HCT116 (cell line): ENCODE data around the gene ERCC6. TPM values are rescaled to one million over a fixed set of nuclear protein-coding genes. Genes with fewer than 3 reads are reported as not detected.

Experiments used
- ATAC-seq: fragments of 200-7000 bp; cut with Tn5 transposase; 2 replicates; pipeline ENCODE4 v1.9.1; 2020; ENCODE audit warnings: mild to moderate bottlenecking, moderate library complexity
- BruUV-seq: library from RNA; stranded (reverse); fragments of 400-500 nt; replicated peaks from 2 replicates; lab custom pipeline; 2021; lab: Mats Ljungman, UMichigan
- CTCF ChIA-PET: fragments of 300-600 bp; sonication (Branson Sonifier 250); formaldehyde crosslinking; loops from one replicate; lab custom pipeline; 2021; ENCODE audit warnings: antibody characterized with exemption; lab: Charles Lee
- POLR2A ChIA-PET: fragments of 300-600, 350-600 bp; sonication (Branson Sonifier 250); formaldehyde crosslinking; loops from one replicate; lab custom pipeline; 2021; ENCODE audit warnings: antibody characterized with exemption; lab: Charles Lee
- RAD21 ChIA-PET, 2 experiments: fragments of 300-600 bp; sonication (Branson Sonifier 250); formaldehyde crosslinking; loops; one replicate each; lab custom pipeline; 2023; ENCODE audit warnings: low total read pairs in 2 of 2; ENCODE audit not compliant: uncharacterized antibody in 2 of 2, unreplicated experiment in 2 of 2, low non-redundant PET in 1 of 2; lab: Charles Lee
- DNase-seq: peaks from one replicate; pipeline ENCODE4 v3.0.0-alpha.2; 2010; ENCODE audit warnings: low read depth, low spot score
- H2AFZ ChIP-seq: fragments of 200-600 bp; shearing (Covaris generic), sonication (generic); 2 replicates; pipeline ENCODE4 v1.6.1; 2017; ENCODE audit warnings: low read depth, mixed run types, mixed read lengths, antibody characterized with exemption, low read length; ENCODE audit not compliant: poor library complexity, severe bottlenecking
- H3K27ac ChIP-seq: 2 replicates; pipeline ENCODE4 v1.5.1; 2012; ENCODE audit warnings: low read depth, low read length
- H3K27me3 ChIP-seq: fragments of 200-600 bp; sonication (generic); 2 replicates; pipeline ENCODE4 v1.6.1; 2016; ENCODE audit warnings: mixed run types, low read length, mixed read lengths; ENCODE audit not compliant: insufficient read depth
- H3K36me3 ChIP-seq, 2 experiments: fragments of 200-500 bp in 1 of 2; fragments of 200-600 bp in 1 of 2; sonication (Bioruptor generic) in 1 of 2; sonication (generic) in 1 of 2; 2 replicates each; pipeline versions ENCODE4 v1.5.1 to v1.6.1; 2014 to 2016; ENCODE audit warnings: low read length in 2 of 2, inconsistent platforms in 1 of 2, mixed read lengths in 1 of 2, mixed run types in 1 of 2; ENCODE audit not compliant: insufficient read depth in 2 of 2, control insufficient read depth in 1 of 2
- H3K4me1 ChIP-seq, 2 experiments: fragments of 200-600 bp in 1 of 2; sonication (generic) in 1 of 2; 2 replicates each; pipeline versions ENCODE4 v1.5.1 to v1.6.1; 2012 to 2017; ENCODE audit warnings: low read length in 2 of 2, inconsistent platforms in 1 of 2, mild to moderate bottlenecking in 1 of 2, mixed read lengths in 1 of 2, mixed run types in 1 of 2, moderate library complexity in 1 of 2; ENCODE audit not compliant: insufficient read depth in 2 of 2, control insufficient read depth in 1 of 2
- H3K4me2 ChIP-seq: fragments of 200-600 bp; sonication (generic); 2 replicates; pipeline ENCODE4 v1.6.1; 2017; ENCODE audit warnings: mixed run types, low read length, mixed read lengths
- H3K4me3 ChIP-seq, 2 experiments: fragments of 200-600 bp in 1 of 2; sonication (generic) in 1 of 2; replicated peaks in 1 of 2; 2 replicates each; pipeline ENCODE4 v1.5.1; 2011 to 2016; ENCODE audit warnings: low read length in 2 of 2, control low read depth in 1 of 2, low read depth in 1 of 2, mild to moderate bottlenecking in 1 of 2, mixed read lengths in 1 of 2, mixed run types in 1 of 2
- H3K79me2 ChIP-seq: fragments of 200-600 bp; sonication (generic); 2 replicates; pipeline ENCODE4 v1.6.1; 2017; ENCODE audit warnings: mild to moderate bottlenecking, mixed run types, low read length, moderate library complexity, mixed read lengths; ENCODE audit not compliant: insufficient read depth
- H3K9ac ChIP-seq: fragments of 200-600 bp; sonication (generic); 2 replicates; pipeline ENCODE4 v1.6.1; 2016; ENCODE audit warnings: low read length, mixed read lengths
- H3K9me2 ChIP-seq: fragments of 200-600 bp; sonication (generic), shearing (Covaris generic); 2 replicates; pipeline ENCODE4 v1.6.1; 2017; ENCODE audit warnings: mixed run types, mild to moderate bottlenecking, moderate library complexity; ENCODE audit not compliant: insufficient read depth
- H3K9me3 ChIP-seq, 2 experiments: fragments of 200-500 bp in 1 of 2; fragments of 200-600 bp in 1 of 2; sonication (Bioruptor generic) in 1 of 2; sonication (generic) in 1 of 2; 2 replicates each; pipeline ENCODE4 v1.6.1; 2014 to 2017; ENCODE audit warnings: low read length in 2 of 2, mixed read lengths in 2 of 2, inconsistent platforms in 1 of 2, low read depth in 1 of 2, mild to moderate bottlenecking in 1 of 2, mixed run types in 1 of 2, moderate library complexity in 1 of 2; ENCODE audit not compliant: control insufficient read depth in 1 of 2, insufficient read depth in 1 of 2
- H4K20me1 ChIP-seq: fragments of 200-600 bp; sonication (generic), shearing (Covaris generic); 2 replicates; pipeline ENCODE4 v1.6.1; 2017; ENCODE audit warnings: mixed run types, mild to moderate bottlenecking, moderate library complexity; ENCODE audit not compliant: insufficient read depth
- CBX3 ChIP-seq: IDR thresholded peaks from 2 replicates; pipeline ENCODE4 v1.6.1; 2012; ENCODE audit warnings: low read depth
- POLR2AphosphoS5 ChIP-seq: IDR thresholded peaks from 2 replicates; pipeline ENCODE4 v1.6.1; 2011; ENCODE audit warnings: mild to moderate bottlenecking, low read depth, low read length, moderate library complexity
- SP1 ChIP-seq: IDR thresholded peaks from 2 replicates; pipeline ENCODE4 v1.6.1; 2012; ENCODE audit warnings: low read depth
- ZBTB33 ChIP-seq: IDR thresholded peaks from 2 replicates; pipeline ENCODE4 v1.6.1; 2011; ENCODE audit warnings: mild to moderate bottlenecking, low read length, moderate library complexity; ENCODE audit not compliant: insufficient replicate concordance; ENCODE audit errors: extremely low read depth
- ZNF274 ChIP-seq: fragments of 200-500 bp; sonication (Bioruptor generic); IDR thresholded peaks from 2 replicates; pipeline ENCODE4 v1.6.1; 2014; ENCODE audit warnings: mild to moderate bottlenecking, low read depth, low read length, inconsistent platforms
- intact Hi-C: fragments of 100-400 bp; cut with micrococcal nuclease; formaldehyde crosslinking; loops from 2 replicates; pipeline ENCODE4 v1.10.0; 2022
- total RNA-seq: library from RNA; stranded (reverse); gene quantifications from one replicate; pipeline ENCODE4 v1.2.1, GENCODE V29; 2021; ENCODE audit not compliant: unreplicated experiment
- TF ChIP-seq, protein P1 (sequence below): IDR thresholded peaks from 2 replicates; pipeline ENCODE4 v1.6.1; 2012; ENCODE audit warnings: low read depth

The ERCC6 gene
- total RNA-seq, 1 experiment from 2014 or later, result 16.4 TPM

DNA sequence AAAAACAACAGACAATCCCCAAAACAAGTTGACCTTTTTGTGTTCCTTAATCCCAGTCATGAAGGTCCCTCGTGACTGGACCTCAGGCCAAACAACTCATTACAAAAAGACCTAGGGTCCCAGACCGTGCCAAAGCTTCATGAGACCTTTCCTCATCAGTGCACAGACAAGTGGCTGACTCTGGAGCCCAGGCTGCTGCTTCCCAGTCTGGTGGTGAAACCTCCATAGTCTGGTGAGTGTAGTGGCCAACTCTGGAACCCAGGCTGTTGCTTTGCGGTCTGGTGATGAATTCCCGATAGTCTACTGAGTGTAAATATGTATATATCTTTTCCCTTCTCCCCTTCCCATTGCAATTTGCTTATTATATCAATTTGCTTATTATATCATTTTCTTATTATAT, 49.1 kb upstream of the ERCC6 start:
- H3K9ac ChIP-seq, result no peak overlapping the region
- no TSS peak for BruUV-seq

More for the DNA sequence above, 49.1 kb upstream of the ERCC6 start:
- Histone ChIP-seq H3K9me2 (no peaks in the 10 kb centered on the region), H3K27ac (no peak overlapping the region), H4K20me1 (no peaks in the 10 kb centered on the region), H2AFZ (no peak overlapping the region), H3K79me2 (no peaks in the 10 kb centered on the region), H3K4me1 (no peaks in the 10 kb centered on the region), H3K36me3 (no peaks in the 10 kb centered on the region), H3K9me3 (no peaks in the 10 kb centered on the region), H3K27me3 (no peaks in the 10 kb centered on the region), H3K4me3 (no peak overlapping the region), H3K4me2 (no peak overlapping the region)
- RAD21 ChIA-PET, result no interaction called here
- DNase-seq (no peak), ATAC-seq (no peak)
- CTCF ChIA-PET, result no interaction called here
- POLR2A ChIA-PET, result no interaction called here
- no peak for TF ChIP-seq POLR2AphosphoS5
- TF ChIP-seq CBX3, result no peak
- TF ChIP-seq ZNF274, result no peak
- TF ChIP-seq ZBTB33, result no peak
- TF ChIP-seq, protein P1, sequence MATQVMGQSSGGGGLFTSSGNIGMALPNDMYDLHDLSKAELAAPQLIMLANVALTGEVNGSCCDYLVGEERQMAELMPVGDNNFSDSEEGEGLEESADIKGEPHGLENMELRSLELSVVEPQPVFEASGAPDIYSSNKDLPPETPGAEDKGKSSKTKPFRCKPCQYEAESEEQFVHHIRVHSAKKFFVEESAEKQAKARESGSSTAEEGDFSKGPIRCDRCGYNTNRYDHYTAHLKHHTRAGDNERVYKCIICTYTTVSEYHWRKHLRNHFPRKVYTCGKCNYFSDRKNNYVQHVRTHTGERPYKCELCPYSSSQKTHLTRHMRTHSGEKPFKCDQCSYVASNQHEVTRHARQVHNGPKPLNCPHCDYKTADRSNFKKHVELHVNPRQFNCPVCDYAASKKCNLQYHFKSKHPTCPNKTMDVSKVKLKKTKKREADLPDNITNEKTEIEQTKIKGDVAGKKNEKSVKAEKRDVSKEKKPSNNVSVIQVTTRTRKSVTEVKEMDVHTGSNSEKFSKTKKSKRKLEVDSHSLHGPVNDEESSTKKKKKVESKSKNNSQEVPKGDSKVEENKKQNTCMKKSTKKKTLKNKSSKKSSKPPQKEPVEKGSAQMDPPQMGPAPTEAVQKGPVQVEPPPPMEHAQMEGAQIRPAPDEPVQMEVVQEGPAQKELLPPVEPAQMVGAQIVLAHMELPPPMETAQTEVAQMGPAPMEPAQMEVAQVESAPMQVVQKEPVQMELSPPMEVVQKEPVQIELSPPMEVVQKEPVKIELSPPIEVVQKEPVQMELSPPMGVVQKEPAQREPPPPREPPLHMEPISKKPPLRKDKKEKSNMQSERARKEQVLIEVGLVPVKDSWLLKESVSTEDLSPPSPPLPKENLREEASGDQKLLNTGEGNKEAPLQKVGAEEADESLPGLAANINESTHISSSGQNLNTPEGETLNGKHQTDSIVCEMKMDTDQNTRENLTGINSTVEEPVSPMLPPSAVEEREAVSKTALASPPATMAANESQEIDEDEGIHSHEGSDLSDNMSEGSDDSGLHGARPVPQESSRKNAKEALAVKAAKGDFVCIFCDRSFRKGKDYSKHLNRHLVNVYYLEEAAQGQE, result no peak
- TF ChIP-seq SP1, result no peak
- intact Hi-C loops, result no loop called here
